ENCODE results near the gene SLC29A1. TPM values are rescaled to one million over a fixed set of nuclear protein-coding genes. Genes with fewer than 3 reads are reported as not detected.

SLC29A1 gene
- total and polyA plus RNA-seq, 9 of the 15 experiments (the other 6 are each of a cell fraction or from before 2014, with no cell fraction given): 18.9 to 170 (median 57.7) TPM

DNA sequence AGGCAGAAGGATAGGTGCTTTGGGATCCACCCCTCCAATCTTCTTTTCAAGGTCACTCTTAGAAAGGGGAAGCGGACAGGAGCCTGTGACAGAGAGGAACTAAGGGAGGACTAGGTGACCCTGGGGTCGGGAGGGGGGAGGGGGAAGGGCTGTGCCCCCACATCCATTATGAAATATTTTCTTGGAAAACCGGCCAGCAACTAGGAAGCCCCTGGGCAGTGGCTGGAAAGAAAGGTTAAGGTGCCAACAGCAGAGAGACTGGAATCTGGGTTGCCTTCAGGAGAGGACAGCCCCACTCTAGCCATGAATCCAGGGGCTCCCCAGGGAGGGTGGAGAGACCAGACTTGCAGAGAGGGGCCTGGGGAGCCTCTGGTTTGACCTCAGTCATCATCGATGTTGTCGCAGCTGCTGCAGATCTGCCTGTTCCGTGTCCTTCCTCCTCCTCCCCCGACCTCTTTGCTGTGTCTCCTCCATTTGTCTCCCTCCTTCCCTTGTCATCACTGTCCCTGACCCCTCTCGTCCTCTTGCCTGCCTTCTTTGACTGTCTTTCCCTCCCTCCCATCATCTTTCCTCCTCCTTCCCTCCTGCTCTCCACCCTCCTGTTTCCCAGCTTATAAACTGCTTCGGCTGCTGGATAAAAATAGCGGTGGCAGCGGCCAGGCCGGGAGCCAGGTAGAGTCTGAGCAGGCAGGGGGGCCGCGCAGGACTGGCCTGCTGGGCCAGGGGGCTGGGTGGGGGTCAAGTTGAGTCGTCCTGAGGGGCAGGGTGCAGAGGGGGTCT, 3.2 kb downstream of the SLC29A1 start (continued):
- no peak for TF ChIP-seq GTF2E2 (tag; IDR thresholded peaks at IDR 0.05)
- TF ChIP-seq MAFK (IDR thresholded peaks at IDR 0.05; ENCODE audit: low read length): no peak
- TF ChIP-seq CHD1 (IDR thresholded peaks at IDR 0.05; ENCODE audit: low read length): no peak
- no peak for TF ChIP-seq ZNF589 (CRISPR knock-in tag; IDR thresholded peaks at IDR 0.05; ENCODE audit: low read depth)
- TF ChIP-seq, protein P1, sequence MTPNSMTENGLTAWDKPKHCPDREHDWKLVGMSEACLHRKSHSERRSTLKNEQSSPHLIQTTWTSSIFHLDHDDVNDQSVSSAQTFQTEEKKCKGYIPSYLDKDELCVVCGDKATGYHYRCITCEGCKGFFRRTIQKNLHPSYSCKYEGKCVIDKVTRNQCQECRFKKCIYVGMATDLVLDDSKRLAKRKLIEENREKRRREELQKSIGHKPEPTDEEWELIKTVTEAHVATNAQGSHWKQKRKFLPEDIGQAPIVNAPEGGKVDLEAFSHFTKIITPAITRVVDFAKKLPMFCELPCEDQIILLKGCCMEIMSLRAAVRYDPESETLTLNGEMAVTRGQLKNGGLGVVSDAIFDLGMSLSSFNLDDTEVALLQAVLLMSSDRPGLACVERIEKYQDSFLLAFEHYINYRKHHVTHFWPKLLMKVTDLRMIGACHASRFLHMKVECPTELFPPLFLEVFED (CRISPR knock-in tag; conservative IDR thresholded peaks at IDR 0.05): peak; percentile 79; the same call in 1 of the 2 replicates
- no peak for TF ChIP-seq EP300 (IDR thresholded peaks at IDR 0.05; ENCODE audit: low read length)
- TF ChIP-seq, protein P2, sequence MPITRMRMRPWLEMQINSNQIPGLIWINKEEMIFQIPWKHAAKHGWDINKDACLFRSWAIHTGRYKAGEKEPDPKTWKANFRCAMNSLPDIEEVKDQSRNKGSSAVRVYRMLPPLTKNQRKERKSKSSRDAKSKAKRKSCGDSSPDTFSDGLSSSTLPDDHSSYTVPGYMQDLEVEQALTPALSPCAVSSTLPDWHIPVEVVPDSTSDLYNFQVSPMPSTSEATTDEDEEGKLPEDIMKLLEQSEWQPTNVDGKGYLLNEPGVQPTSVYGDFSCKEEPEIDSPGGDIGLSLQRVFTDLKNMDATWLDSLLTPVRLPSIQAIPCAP (CRISPR knock-in tag; IDR thresholded peaks at IDR 0.05; ENCODE audit: borderline replicate concordance): no peak
- TF ChIP-seq, protein P3, sequence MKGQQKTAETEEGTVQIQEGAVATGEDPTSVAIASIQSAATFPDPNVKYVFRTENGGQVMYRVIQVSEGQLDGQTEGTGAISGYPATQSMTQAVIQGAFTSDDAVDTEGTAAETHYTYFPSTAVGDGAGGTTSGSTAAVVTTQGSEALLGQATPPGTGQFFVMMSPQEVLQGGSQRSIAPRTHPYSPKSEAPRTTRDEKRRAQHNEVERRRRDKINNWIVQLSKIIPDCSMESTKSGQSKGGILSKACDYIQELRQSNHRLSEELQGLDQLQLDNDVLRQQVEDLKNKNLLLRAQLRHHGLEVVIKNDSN (CRISPR knock-in tag; IDR thresholded peaks at IDR 0.05): no peak
- TF ChIP-seq, protein P4, sequence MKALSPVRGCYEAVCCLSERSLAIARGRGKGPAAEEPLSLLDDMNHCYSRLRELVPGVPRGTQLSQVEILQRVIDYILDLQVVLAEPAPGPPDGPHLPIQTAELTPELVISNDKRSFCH (CRISPR knock-in tag; IDR thresholded peaks at IDR 0.05): no peak
- TF ChIP-seq, protein P4 (tag; IDR thresholded peaks at IDR 0.05): no peak
- peak; percentile 61; the same call in 1 of the 2 replicates for TF ChIP-seq NCOA1 (IDR thresholded peaks at IDR 0.05; ENCODE audit: low read depth)
- TF ChIP-seq, protein P5, sequence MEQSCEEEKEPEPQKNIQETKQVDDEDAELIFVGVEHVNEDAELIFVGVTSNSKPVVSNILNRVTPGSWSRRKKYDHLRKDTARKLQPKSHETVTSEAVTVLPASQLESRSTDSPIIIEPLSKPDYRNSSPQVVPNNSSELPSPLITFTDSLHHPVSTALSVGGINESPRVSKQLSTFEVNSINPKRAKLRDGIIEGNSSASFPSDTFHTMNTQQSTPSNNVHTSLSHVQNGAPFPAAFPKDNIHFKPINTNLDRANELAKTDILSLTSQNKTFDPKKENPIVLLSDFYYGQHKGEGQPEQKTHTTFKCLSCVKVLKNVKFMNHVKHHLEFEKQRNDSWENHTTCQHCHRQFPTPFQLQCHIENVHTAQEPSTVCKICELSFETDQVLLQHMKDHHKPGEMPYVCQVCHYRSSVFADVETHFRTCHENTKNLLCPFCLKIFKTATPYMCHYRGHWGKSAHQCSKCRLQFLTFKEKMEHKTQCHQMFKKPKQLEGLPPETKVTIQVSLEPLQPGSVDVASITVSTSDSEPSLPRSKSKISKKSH (CRISPR knock-in tag; IDR thresholded peaks at IDR 0.05): no peak
- TF ChIP-seq SMAD3 (CRISPR knock-in tag; conservative IDR thresholded peaks at IDR 0.05): no peak
- TF ChIP-seq, protein P6, sequence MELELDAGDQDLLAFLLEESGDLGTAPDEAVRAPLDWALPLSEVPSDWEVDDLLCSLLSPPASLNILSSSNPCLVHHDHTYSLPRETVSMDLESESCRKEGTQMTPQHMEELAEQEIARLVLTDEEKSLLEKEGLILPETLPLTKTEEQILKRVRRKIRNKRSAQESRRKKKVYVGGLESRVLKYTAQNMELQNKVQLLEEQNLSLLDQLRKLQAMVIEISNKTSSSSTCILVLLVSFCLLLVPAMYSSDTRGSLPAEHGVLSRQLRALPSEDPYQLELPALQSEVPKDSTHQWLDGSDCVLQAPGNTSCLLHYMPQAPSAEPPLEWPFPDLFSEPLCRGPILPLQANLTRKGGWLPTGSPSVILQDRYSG (tag; conservative IDR thresholded peaks at IDR 0.05; ENCODE audit: low read depth): no peak
- no peak for TF ChIP-seq GABPB2 (CRISPR knock-in tag; conservative IDR thresholded peaks at IDR 0.05)
- TF ChIP-seq ZNF717 (CRISPR knock-in tag; IDR thresholded peaks at IDR 0.05): no peak
- TF ChIP-seq, protein P7, sequence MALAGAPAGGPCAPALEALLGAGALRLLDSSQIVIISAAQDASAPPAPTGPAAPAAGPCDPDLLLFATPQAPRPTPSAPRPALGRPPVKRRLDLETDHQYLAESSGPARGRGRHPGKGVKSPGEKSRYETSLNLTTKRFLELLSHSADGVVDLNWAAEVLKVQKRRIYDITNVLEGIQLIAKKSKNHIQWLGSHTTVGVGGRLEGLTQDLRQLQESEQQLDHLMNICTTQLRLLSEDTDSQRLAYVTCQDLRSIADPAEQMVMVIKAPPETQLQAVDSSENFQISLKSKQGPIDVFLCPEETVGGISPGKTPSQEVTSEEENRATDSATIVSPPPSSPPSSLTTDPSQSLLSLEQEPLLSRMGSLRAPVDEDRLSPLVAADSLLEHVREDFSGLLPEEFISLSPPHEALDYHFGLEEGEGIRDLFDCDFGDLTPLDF (CRISPR knock-in tag; IDR thresholded peaks at IDR 0.05): no peak; the same call in 1 of the 2 replicates
- no peak for TF ChIP-seq PML (IDR thresholded peaks at IDR 0.05; ENCODE audit: low read length)
- no peak for TF ChIP-seq BRD4 (IDR thresholded peaks at IDR 0.05)
- TF ChIP-seq POLR2AphosphoS2 (IDR thresholded peaks at IDR 0.05; ENCODE audit: low read length): no peak
- no peak for TF ChIP-seq CEBPB (tag; IDR thresholded peaks at IDR 0.05)
